Measurements from ENCODE around the gene TAF1. TPM values are rescaled to one million over a fixed set of nuclear protein-coding genes. Genes with fewer than 3 reads are reported as not detected.
"Not testable (repeated sequence)": the region's sequence is repeated elsewhere in the genome, so short reads cannot be mapped to it uniquely, and the experiment has no call there.

TAF1 gene
- total RNA-seq, 1 donor from 2014 or later, result 42.1 TPM

DNA sequence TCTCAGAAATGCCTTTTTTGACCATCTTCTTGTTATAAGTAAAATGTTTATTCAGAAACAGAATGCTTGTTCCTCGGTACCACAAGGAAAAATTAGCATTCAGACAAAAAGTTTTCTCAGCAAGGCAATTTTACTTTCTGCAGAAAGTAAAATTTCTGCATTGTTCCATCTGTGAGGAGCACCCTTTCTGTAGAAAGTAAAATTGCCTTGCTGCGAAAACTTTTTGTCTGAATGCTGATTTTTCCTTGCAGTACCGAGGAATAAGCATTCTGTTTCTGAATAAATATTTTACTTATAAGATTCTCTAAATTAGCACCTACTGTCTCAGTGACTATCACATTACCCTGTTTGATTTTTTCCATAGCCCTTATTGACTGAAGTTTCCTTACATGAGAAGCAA is 39.8 kb upstream of the TAF1 start:
- Mint-ChIP-seq H3K27ac (ENCODE audit: unreplicated experiment) (no peak overlapping the region), H3K4me1 (ENCODE audit: low read depth, unreplicated experiment) (no peaks in the 10 kb centered on the region), H3K36me3 (ENCODE audit: unreplicated experiment) (no peaks in the 10 kb centered on the region), H3K27me3 (ENCODE audit: unreplicated experiment) (no peaks in the 10 kb centered on the region), H3K9me3 (ENCODE audit: unreplicated experiment) (no peaks in the 10 kb centered on the region), H3K4me3 (ENCODE audit: unreplicated experiment) (no peak overlapping the region)
- no peak for DNase-seq
- TF ChIP-seq, protein P1, sequence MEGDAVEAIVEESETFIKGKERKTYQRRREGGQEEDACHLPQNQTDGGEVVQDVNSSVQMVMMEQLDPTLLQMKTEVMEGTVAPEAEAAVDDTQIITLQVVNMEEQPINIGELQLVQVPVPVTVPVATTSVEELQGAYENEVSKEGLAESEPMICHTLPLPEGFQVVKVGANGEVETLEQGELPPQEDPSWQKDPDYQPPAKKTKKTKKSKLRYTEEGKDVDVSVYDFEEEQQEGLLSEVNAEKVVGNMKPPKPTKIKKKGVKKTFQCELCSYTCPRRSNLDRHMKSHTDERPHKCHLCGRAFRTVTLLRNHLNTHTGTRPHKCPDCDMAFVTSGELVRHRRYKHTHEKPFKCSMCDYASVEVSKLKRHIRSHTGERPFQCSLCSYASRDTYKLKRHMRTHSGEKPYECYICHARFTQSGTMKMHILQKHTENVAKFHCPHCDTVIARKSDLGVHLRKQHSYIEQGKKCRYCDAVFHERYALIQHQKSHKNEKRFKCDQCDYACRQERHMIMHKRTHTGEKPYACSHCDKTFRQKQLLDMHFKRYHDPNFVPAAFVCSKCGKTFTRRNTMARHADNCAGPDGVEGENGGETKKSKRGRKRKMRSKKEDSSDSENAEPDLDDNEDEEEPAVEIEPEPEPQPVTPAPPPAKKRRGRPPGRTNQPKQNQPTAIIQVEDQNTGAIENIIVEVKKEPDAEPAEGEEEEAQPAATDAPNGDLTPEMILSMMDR (IDR thresholded peaks at IDR 0.05; ENCODE audit: partially characterized antibody, unreplicated experiment), result no peak

GRCh38 chrX:71349151-71349665 is 16.9 kb upstream of the TAF1 start:
- not testable (repeated sequence) for H3K4me3 Mint-ChIP-seq (ENCODE audit: unreplicated experiment); H3K27me3 Mint-ChIP-seq (ENCODE audit: unreplicated experiment); H3K9me3 Mint-ChIP-seq (ENCODE audit: unreplicated experiment); H3K4me1 Mint-ChIP-seq (ENCODE audit: low read depth, unreplicated experiment); H3K27ac Mint-ChIP-seq (ENCODE audit: unreplicated experiment); H3K36me3 Mint-ChIP-seq (ENCODE audit: unreplicated experiment); DNase-seq

- H3K36me3 Mint-ChIP-seq (ENCODE audit: unreplicated experiment); H3K27me3 Mint-ChIP-seq (ENCODE audit: unreplicated experiment); H3K27ac Mint-ChIP-seq (ENCODE audit: unreplicated experiment); DNase-seq; H3K4me1 Mint-ChIP-seq (ENCODE audit: low read depth, unreplicated experiment); H3K4me3 Mint-ChIP-seq (ENCODE audit: unreplicated experiment); H3K9me3 Mint-ChIP-seq (ENCODE audit: unreplicated experiment): not testable (repeated sequence)
These were observed 16.3 kb upstream of the TAF1 start for GRCh38 chrX:71349867-71350266.

DNA sequence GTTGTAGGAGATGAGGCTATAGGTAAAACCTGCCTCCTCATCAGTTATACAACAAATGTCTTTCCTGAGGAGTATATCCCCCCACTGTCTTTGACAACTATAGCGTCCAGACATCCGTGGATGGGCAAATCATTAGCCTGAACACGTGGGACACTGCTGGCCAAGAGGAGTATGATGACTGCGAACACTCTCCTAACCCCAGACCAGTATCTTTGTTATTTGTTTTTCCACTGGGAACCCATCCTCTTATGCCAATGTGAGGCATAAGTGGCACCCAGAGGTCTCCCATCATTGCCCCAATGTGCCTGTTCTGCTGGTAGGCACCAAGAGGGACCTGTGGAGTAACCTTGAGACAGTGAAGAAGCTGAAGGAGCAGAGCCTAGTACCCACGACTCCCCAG is 13.7 kb upstream of the TAF1 start:
- H3K4me3 Mint-ChIP-seq (ENCODE audit: unreplicated experiment); H3K27me3 Mint-ChIP-seq (ENCODE audit: unreplicated experiment); H3K9me3 Mint-ChIP-seq (ENCODE audit: unreplicated experiment); H3K27ac Mint-ChIP-seq (ENCODE audit: unreplicated experiment); H3K36me3 Mint-ChIP-seq (ENCODE audit: unreplicated experiment); DNase-seq; H3K4me1 Mint-ChIP-seq (ENCODE audit: low read depth, unreplicated experiment): not testable (repeated sequence)

DNA sequence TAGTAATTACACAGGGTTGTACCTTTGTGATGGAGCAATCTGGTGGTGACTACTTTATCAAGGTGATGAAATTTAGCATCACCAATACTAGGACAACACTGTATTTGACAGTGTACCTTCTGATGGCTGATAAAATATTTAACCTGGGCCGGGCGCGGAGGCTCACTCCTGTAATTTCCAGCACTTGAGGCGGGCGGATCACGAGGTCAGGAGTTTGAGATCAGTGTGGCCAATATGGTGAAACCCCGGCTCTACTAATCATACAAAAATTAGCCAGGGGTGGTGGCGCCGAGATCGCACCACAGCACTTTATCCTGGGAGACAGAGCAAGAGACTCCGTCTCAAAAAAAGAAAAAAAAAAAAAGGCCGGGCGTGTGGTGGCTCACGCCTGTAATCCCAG is 1.9 kb upstream of the TAF1 start:
- no peak for DNase-seq
- TF ChIP-seq, protein P1 (IDR thresholded peaks at IDR 0.05; ENCODE audit: partially characterized antibody, unreplicated experiment), result no peak
- Mint-ChIP-seq H3K9me3 (ENCODE audit: unreplicated experiment) (peaks cover 7% of the 10 kb centered on the region), H3K4me1 (ENCODE audit: low read depth, unreplicated experiment) (peaks cover 6% of the 10 kb centered on the region), H3K36me3 (ENCODE audit: unreplicated experiment) (no peaks in the 10 kb centered on the region), H3K27ac (ENCODE audit: unreplicated experiment) (no peak overlapping the region), H3K4me3 (ENCODE audit: unreplicated experiment) (no peak overlapping the region), H3K27me3 (ENCODE audit: unreplicated experiment) (peaks cover 1% of the 10 kb centered on the region)

- no peaks in the 10 kb centered on the region for H3K36me3 Mint-ChIP-seq (ENCODE audit: unreplicated experiment)
- H3K9me3 Mint-ChIP-seq (ENCODE audit: unreplicated experiment), result peaks cover 7% of the 10 kb centered on the region
These were observed 742 bp upstream of the TAF1 start for GRCh38 chrX:71365356-71365874.

More at GRCh38 chrX:71365356-71365874, 742 bp upstream of the TAF1 start:
- H3K4me1 Mint-ChIP-seq (ENCODE audit: low read depth, unreplicated experiment), result peaks cover 6% of the 10 kb centered on the region
- TF ChIP-seq, protein P1 (IDR thresholded peaks at IDR 0.05; ENCODE audit: partially characterized antibody, unreplicated experiment), result no peak
- no peak for DNase-seq
- peaks cover 1% of the 10 kb centered on the region for H3K27me3 Mint-ChIP-seq (ENCODE audit: unreplicated experiment)
- H3K27ac Mint-ChIP-seq (ENCODE audit: unreplicated experiment), result peak overlapping the region; percentile 97
- H3K4me3 Mint-ChIP-seq (ENCODE audit: unreplicated experiment), result peak overlapping the region; percentile 92

Measured in glutamatergic neuron (in vitro differentiated cells).